ENCODE results near the gene RALY.

The RALY gene

GRCh38 chr20:34045930-34046725 is 52.4 kb downstream of the RALY start:
- DNase-seq (ENCODE audit: insufficient read length, low spot score): no peak
- FAIRE-seq: no peak
- TF ChIP-seq CTCF (IDR thresholded peaks at IDR 0.05; ENCODE audit: insufficient read depth, missing control alignments): no peak

GRCh38 chr20:34047010-34047687 is 53.4 kb downstream of the RALY start:
- DNase-seq (ENCODE audit: insufficient read length, low spot score) (no peak), FAIRE-seq (no peak)
- TF ChIP-seq CTCF (IDR thresholded peaks at IDR 0.05; ENCODE audit: insufficient read depth, missing control alignments): no peak

GRCh38 chr20:34047917-34048316 is 54.2 kb downstream of the RALY start:
- DNase-seq (ENCODE audit: insufficient read length, low spot score) (no peak), FAIRE-seq (no peak)
- TF ChIP-seq CTCF (IDR thresholded peaks at IDR 0.05; ENCODE audit: insufficient read depth, missing control alignments): no peak

GRCh38 chr20:34049389-34049788 is 55.7 kb downstream of the RALY start:
- DNase-seq (ENCODE audit: insufficient read length, low spot score) (no peak), FAIRE-seq (no peak)
- no peak for TF ChIP-seq CTCF (IDR thresholded peaks at IDR 0.05; ENCODE audit: insufficient read depth, missing control alignments)

GRCh38 chr20:34049897-34050695 is 56.4 kb downstream of the RALY start:
- no peak for FAIRE-seq
- DNase-seq (ENCODE audit: insufficient read length, low spot score): no peak

GRCh38 chr20:34052414-34052813 is 58.7 kb downstream of the RALY start:
- FAIRE-seq (no peak), DNase-seq (ENCODE audit: insufficient read length, low spot score) (no peak)
- TF ChIP-seq CTCF (IDR thresholded peaks at IDR 0.05; ENCODE audit: insufficient read depth, missing control alignments): no peak

More at GRCh38 chr20:34049897-34050695, 56.4 kb downstream of the RALY start:
- TF ChIP-seq CTCF (IDR thresholded peaks at IDR 0.05; ENCODE audit: insufficient read depth, missing control alignments): no peak

All from D721Med (cell line).